ENCODE data around the gene HBG1. TPM values are rescaled to one million over a fixed set of nuclear protein-coding genes. Genes with fewer than 3 reads are reported as not detected.

The HBG1 gene
- total and polyA plus RNA-seq, 2 of the 4 experiments (the other 2 are of a cell fraction): not detected

GRCh38 chr11:5204787-5205186 lies 44.9 kb downstream of the HBG1 start (continued):
- no peak for TF ChIP-seq USF2 (IDR thresholded peaks at IDR 0.05; ENCODE audit: low read depth, low read length)

GRCh38 chr11:5203366-5203765 lies 46.3 kb downstream of the HBG1 start:
- in situ Hi-C loops (cut with MboI; ENCODE audit: low sequenced_read_pairs) (loop anchor here (5.0 to 10.0 kb wide), 2 partner anchors 79 to 169 kb away; no protein-coding TSS in a partner anchor), intact Hi-C loops (cut with micrococcal nuclease) (loop anchor here (5.0 kb wide), 1 partner anchor 576 kb away; no protein-coding TSS in a partner anchor), dilution Hi-C loops (cut with HindIII; ENCODE audit: low sequenced_read_pairs, unreplicated experiment) (no loop called here)

More at GRCh38 chr11:5203366-5203765, 46.3 kb downstream of the HBG1 start:
- Histone ChIP-seq H3K36me3 (ENCODE audit: control insufficient read depth, insufficient read depth, low read length) (0 out of 2 replicates have a peak, but pooled peaks cover 1% of the 10 kb centered on the region), H3K9me1 (ENCODE audit: insufficient read depth, low read length) (no peaks in the 10 kb centered on the region), H3K27ac (ENCODE audit: insufficient read depth, low read length) (peak overlapping the region; percentile 22; the same call in 1 of the 2 replicates), H3K4me3 (ENCODE audit: insufficient read depth, low read depth, low read length) (no peak overlapping the region), H2AK9ac (replicated peaks; ENCODE audit: low read depth, low read length, poor library complexity) (no peak overlapping the region), H4K8ac (ENCODE audit: low read depth in 2 of 2, low read length in 2 of 2) (peak overlapping the region in 1 of 2 experiments; percentile 80; a peak in 2 of 4 replicates), H2BK20ac (ENCODE audit: low read depth, low read length) (0 out of 2 replicates have a peak overlapping the region, but pooled peaks have one; percentile 51), H4K5ac (ENCODE audit: low read depth, low read length) (peak overlapping the region; percentile 35; the same call in 1 of the 2 replicates), H3K9ac (ENCODE audit: low read depth, low read length) (no peak overlapping the region), H3K4me1 (ENCODE audit: control insufficient read depth, insufficient read depth, low read length) (peaks cover 4% of the 10 kb centered on the region; the same call in 1 of the 2 replicates), H2AFZ (replicated peaks; ENCODE audit: low read length, poor library complexity) (no peak overlapping the region), H3K56ac (ENCODE audit: extremely low read depth, insufficient read depth, low read length) (no peak overlapping the region), H4K20me1 (ENCODE audit: insufficient read depth, low read length) (no peaks in the 10 kb centered on the region), H2AK5ac (ENCODE audit: low read depth, low read length) (no peak overlapping the region), H2BK5ac (ENCODE audit: low read depth, low read length, poor library complexity, severe bottlenecking) (peak overlapping the region; percentile 99), H3K4me2 (ENCODE audit: low read depth, low read length) (no peak overlapping the region), H3K18ac (ENCODE audit: low read depth, low read length) (peak overlapping the region; percentile 57; the same call in 1 of the 2 replicates), H2BK15ac (ENCODE audit: low read depth, low read length) (no peak overlapping the region), H4K91ac (ENCODE audit: insufficient read depth, low read depth, low read length) (peak overlapping the region; percentile 73; the same call in 1 of the 2 replicates), H3K4ac (ENCODE audit: low read depth, low read length) (peak overlapping the region; percentile 27; the same call in 1 of the 2 replicates), H3K23ac (ENCODE audit: low read depth, low read length) (no peak overlapping the region), H3K14ac (replicated peaks; ENCODE audit: low read depth, low read length) (no peak overlapping the region), H3K79me1 (ENCODE audit: low read depth in 1 of 2, low read length in 2 of 2) (0 out of 4 replicates have a peak, but pooled peaks cover 0 to 3% of the 10 kb centered on the region in 2 experiments), H2BK120ac (ENCODE audit: low read depth, low read length) (peak overlapping the region; percentile 66), H3K27me3 (ENCODE audit: control insufficient read depth, insufficient read depth, low read length) (no peaks in the 10 kb centered on the region), H3K9me3 (ENCODE audit: control insufficient read depth, insufficient read depth, low read length) (no peaks in the 10 kb centered on the region)
- ATAC-seq (ENCODE audit: low read depth) (peak; percentile 60), DNase-seq (peak; percentile 71)
- WGBS, 2 experiments (ENCODE audit: extremely low coverage in 2 of 2, insufficient read length in 1 of 2): no CpG with 5 or more reads among the region's 2 CpGs
- TF ChIP-seq FOS (IDR thresholded peaks at IDR 0.05; ENCODE audit: low read depth, low read length) (no peak), ELK1 (IDR thresholded peaks at IDR 0.05; ENCODE audit: borderline replicate concordance, low read depth, low read length) (no peak), BHLHE40 (IDR thresholded peaks at IDR 0.05; ENCODE audit: low read depth, low read length) (no peak), MAFK (IDR thresholded peaks at IDR 0.05; ENCODE audit: low read depth, low read length) (no peak), NFE2L2 (IDR thresholded peaks at IDR 0.05; ENCODE audit: low read depth, low read length) (no peak), SMC3 (IDR thresholded peaks at IDR 0.05; ENCODE audit: low read depth, low read length) (no peak), POLR2A (IDR thresholded peaks at IDR 0.05; ENCODE audit: low read depth, low read length) (no peak), MXI1 (IDR thresholded peaks at IDR 0.05; ENCODE audit: borderline replicate concordance, low read depth, low read length) (no peak)
- TF ChIP-seq, protein P1, sequence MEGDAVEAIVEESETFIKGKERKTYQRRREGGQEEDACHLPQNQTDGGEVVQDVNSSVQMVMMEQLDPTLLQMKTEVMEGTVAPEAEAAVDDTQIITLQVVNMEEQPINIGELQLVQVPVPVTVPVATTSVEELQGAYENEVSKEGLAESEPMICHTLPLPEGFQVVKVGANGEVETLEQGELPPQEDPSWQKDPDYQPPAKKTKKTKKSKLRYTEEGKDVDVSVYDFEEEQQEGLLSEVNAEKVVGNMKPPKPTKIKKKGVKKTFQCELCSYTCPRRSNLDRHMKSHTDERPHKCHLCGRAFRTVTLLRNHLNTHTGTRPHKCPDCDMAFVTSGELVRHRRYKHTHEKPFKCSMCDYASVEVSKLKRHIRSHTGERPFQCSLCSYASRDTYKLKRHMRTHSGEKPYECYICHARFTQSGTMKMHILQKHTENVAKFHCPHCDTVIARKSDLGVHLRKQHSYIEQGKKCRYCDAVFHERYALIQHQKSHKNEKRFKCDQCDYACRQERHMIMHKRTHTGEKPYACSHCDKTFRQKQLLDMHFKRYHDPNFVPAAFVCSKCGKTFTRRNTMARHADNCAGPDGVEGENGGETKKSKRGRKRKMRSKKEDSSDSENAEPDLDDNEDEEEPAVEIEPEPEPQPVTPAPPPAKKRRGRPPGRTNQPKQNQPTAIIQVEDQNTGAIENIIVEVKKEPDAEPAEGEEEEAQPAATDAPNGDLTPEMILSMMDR (conservative IDR thresholded peaks at IDR 0.05; ENCODE audit: low read depth, low read length): no peak
- no TSS peak for BruUV-seq (replicated peaks)
- ChIA-PET POLR2A (ENCODE audit: unreplicated experiment) (no interaction called here), CTCF (interaction anchor here (0.6 to 1.4 kb wide), 3 partner anchors 88 to 496 kb away, joined by 3 to 5 read pairs (median 3); no protein-coding TSS in a partner anchor)
